ENCODE data around the gene MSI2.

DNA sequence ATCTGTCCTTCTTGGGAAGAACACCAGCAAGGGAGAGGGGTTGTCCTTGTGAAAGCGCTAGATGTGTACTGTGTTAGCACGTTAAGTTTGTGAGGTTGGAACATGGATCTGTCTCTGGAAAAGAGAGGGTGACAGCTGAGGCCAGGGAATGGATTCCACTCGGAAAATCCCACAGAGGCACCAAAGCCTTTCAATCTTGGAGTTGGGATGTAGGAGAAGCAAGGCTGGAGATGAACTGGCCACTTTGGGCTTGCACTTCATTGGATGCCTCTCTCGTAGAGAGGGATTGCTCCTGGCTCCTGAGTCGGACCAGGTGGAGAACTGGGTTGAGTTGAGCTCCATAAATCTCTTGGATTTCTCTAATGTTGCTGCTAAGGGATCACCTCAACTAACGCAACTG, 421.5 kb downstream of the MSI2 start:
- TF ChIP-seq, protein P1, sequence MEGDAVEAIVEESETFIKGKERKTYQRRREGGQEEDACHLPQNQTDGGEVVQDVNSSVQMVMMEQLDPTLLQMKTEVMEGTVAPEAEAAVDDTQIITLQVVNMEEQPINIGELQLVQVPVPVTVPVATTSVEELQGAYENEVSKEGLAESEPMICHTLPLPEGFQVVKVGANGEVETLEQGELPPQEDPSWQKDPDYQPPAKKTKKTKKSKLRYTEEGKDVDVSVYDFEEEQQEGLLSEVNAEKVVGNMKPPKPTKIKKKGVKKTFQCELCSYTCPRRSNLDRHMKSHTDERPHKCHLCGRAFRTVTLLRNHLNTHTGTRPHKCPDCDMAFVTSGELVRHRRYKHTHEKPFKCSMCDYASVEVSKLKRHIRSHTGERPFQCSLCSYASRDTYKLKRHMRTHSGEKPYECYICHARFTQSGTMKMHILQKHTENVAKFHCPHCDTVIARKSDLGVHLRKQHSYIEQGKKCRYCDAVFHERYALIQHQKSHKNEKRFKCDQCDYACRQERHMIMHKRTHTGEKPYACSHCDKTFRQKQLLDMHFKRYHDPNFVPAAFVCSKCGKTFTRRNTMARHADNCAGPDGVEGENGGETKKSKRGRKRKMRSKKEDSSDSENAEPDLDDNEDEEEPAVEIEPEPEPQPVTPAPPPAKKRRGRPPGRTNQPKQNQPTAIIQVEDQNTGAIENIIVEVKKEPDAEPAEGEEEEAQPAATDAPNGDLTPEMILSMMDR (IDR thresholded peaks at IDR 0.05), result no peak
- no peak for TF ChIP-seq POLR2A (IDR thresholded peaks at IDR 0.05)

Measured in suprapubic skin (tissue), 3 donors.